Hippocampal formation (tissue), 2 donors: ENCODE results near the gene CIROP.

Experiments
- DNase-seq, 2 donors: peaks; one replicate each; lab custom pipeline; 2025; lab: John Stamatoyannopoulos, UW

CIROP gene

GRCh38 chr14:23051141-23052057, 53.4 kb downstream of the CIROP start:
- no peak for DNase-seq
